CD4-positive, alpha-beta T cell (primary cell): ENCODE data around the gene SMARCC2. TPM values are rescaled to one million over a fixed set of nuclear protein-coding genes. Genes with fewer than 3 reads are reported as not detected.

ENCODE experiments used
- ATAC-seq: fragments of 200-7000 bp; cut with Tn5 transposase; one replicate; pipeline ENCODE4 v1.10.0; 2022; ENCODE audit warnings: mild to moderate bottlenecking; ENCODE audit not compliant: poor library complexity
- CTCF ChIA-PET: fragments of 350-600 bp; sonication (Branson Sonifier 250); formaldehyde crosslinking; loops from one replicate; lab custom pipeline; 2021; ENCODE audit warnings: antibody characterized with exemption, inconsistent platforms; lab: Charles Lee
- POLR2A ChIA-PET: fragments of 350-600 bp; sonication (Branson Sonifier 250); formaldehyde crosslinking; loops from one replicate; lab custom pipeline; 2021; ENCODE audit warnings: antibody characterized with exemption, inconsistent platforms; lab: Charles Lee
- DNase-seq, 14 experiments: peaks; one replicate each; pipeline ENCODE4 v3.0.0-alpha.2; 2013 to 2020; ENCODE audit warnings: mixed read lengths in 2 of 14
- H3K27ac ChIP-seq, 2 donors: one replicate each; pipeline versions ENCODE4 v1.5.1 to v1.7.0; 2013; ENCODE audit warnings: low read length in 2 of 2, low read depth in 1 of 2, mild to moderate bottlenecking in 1 of 2
- H3K27me3 ChIP-seq, 2 experiments: 1 replicate in 1 of 2; 2 replicates in 1 of 2; pipeline versions ENCODE4 v1.6.1 to v1.7.0; 2013; ENCODE audit warnings: low read length in 2 of 2, control low read depth in 1 of 2, mild to moderate bottlenecking in 1 of 2, moderate library complexity in 1 of 2; ENCODE audit not compliant: insufficient read depth in 2 of 2, control insufficient read depth in 1 of 2
- H3K36me3 ChIP-seq: one replicate; pipeline ENCODE4 v1.6.1; 2013; ENCODE audit warnings: low read length, control low read depth; ENCODE audit not compliant: insufficient read depth
- H3K4me1 ChIP-seq: one replicate; pipeline ENCODE4 v1.6.1; 2013; ENCODE audit warnings: low read length, control low read depth; ENCODE audit not compliant: insufficient read depth
- H3K4me3 ChIP-seq: one replicate; pipeline ENCODE4 v1.5.1; 2013; ENCODE audit warnings: mild to moderate bottlenecking, low read length, moderate library complexity
- H3K9me3 ChIP-seq, 2 experiments: 1 replicate in 1 of 2; 2 replicates in 1 of 2; pipeline versions ENCODE4 v1.6.1 to v1.7.0; 2013; ENCODE audit warnings: low read length in 2 of 2, mild to moderate bottlenecking in 2 of 2, control low read depth in 1 of 2, moderate library complexity in 1 of 2; ENCODE audit not compliant: control insufficient read depth in 1 of 2, insufficient read depth in 1 of 2
- H3K27ac Mint-ChIP-seq: one replicate; pipeline ENCODE4 v1.8.0; 2020; ENCODE audit warnings: mixed read lengths
- H3K27me3 Mint-ChIP-seq: one replicate; pipeline ENCODE4 v1.8.0; 2021; ENCODE audit warnings: mixed read lengths
- H3K36me3 Mint-ChIP-seq: one replicate; pipeline ENCODE4 v1.8.0; 2021; ENCODE audit warnings: low read depth, mixed read lengths
- H3K4me1 Mint-ChIP-seq: one replicate; pipeline ENCODE4 v1.8.0; 2021; ENCODE audit warnings: low read depth, mixed read lengths
- H3K4me3 Mint-ChIP-seq: one replicate; pipeline ENCODE4 v1.8.0; 2020; ENCODE audit warnings: mild to moderate bottlenecking, mixed read lengths
- H3K9me3 Mint-ChIP-seq: one replicate; pipeline ENCODE4 v1.8.0; 2020; ENCODE audit warnings: mixed read lengths
- intact Hi-C, 2 experiments: fragments of 100-400 bp; cut with DNase I in 1 of 2; cut with micrococcal nuclease in 1 of 2; formaldehyde crosslinking; loops; one replicate each; pipeline versions ENCODE4 v1.15.1 to v1.9.0; 2023 to 2025; cut with DNase I, micrococcal nuclease
- total RNA-seq, 174 experiments: library from RNA in 2 of 174; stranded (reverse) in 2 of 174; gene quantifications; one replicate each; pipeline ENCODE4 v1.2.3 and lab custom pipeline; 2021 to 2026
- TF ChIP-seq, protein P1 (sequence below): fragments of 200-600 bp; IDR thresholded peaks from one replicate; pipeline ENCODE4 v1.8.0; 2022; ENCODE audit warnings: antibody characterized with exemption, mild to moderate bottlenecking

Gene SMARCC2
- total RNA-seq, 2 experiments from 2014 or later = 104 to 109 TPM

DNA sequence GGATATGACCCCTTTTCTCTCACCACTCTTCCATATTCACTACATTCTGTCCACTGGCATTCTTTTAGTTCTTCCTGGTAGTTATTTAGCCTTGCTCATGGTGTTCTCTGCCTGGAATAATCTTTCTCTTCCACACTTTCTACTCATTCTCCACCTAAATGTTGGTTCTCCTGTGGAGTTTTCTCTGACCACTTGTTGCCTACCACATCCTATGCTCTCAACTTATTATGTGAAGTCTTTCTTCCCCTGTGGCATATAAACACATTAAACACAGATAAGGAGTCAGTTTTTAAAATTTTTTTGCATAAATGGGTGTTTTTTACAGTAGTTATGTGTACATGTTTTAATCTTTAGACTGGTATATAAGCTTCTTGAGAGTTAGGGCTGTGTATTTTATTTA, 3.3 kb upstream of the SMARCC2 start:
- peaks cover 39% of the 10 kb centered on the region for H3K4me1 Mint-ChIP-seq

DNA sequence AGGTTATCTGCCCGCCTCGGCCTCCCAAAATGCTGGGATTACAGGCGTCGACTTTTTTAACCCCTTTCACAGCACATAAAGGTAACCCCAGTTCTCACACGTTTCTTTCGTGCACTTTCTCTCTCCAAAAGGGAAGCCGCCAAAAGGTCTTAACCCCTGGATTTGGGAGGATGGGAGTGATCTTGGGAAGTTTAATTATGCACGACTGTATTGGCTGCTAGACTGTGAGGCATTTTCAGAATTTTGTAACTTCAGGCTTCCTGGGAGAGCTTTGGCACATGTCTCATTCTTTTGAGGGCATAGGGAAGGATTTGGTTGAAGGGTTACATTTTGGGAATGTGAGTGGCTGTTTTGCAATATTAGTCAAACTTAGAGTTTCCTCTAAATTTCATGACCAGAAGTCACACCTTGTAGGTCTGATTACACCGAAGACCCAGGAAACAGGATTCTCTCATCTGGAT, 1.4 kb upstream of the SMARCC2 start:
- H3K4me3 ChIP-seq = peak overlapping the region; percentile 96

More for the DNA sequence above, 3.3 kb upstream of the SMARCC2 start:
- intact Hi-C loops = loop anchor here (2.0 kb wide), 3 partner anchors 272 to 310 kb away; no protein-coding TSS in a partner anchor
- Mint-ChIP-seq H3K27ac (peak overlapping the region; percentile 76), H3K27me3 (peaks cover 5% of the 10 kb centered on the region), H3K9me3 (no peaks in the 10 kb centered on the region), H3K36me3 (peaks cover 28% of the 10 kb centered on the region), H3K4me3 (peak overlapping the region; percentile 74)
- no peak for ATAC-seq
- Histone ChIP-seq H3K27me3 (no peaks in the 10 kb centered on the region), H3K4me1 (peaks cover 27% of the 10 kb centered on the region), H3K9me3 (no peaks in the 10 kb centered on the region), H3K4me3 (no peak overlapping the region), H3K36me3 (no peaks in the 10 kb centered on the region), H3K27ac (no peak overlapping the region)
- ChIA-PET CTCF (interaction anchor here (2.7 kb wide), 1 partner anchor 30 kb away, joined by 8 read pairs; the partner anchor contains the start of gene RNF41), POLR2A (interaction anchor here (1.6 to 1.9 kb wide), 3 partner anchors 29 to 76 kb away, joined by 4 to 6 read pairs (median 4); partner anchors contain the start of genes ESYT1, RNF41 and RPL41)
- TF ChIP-seq, protein P1, sequence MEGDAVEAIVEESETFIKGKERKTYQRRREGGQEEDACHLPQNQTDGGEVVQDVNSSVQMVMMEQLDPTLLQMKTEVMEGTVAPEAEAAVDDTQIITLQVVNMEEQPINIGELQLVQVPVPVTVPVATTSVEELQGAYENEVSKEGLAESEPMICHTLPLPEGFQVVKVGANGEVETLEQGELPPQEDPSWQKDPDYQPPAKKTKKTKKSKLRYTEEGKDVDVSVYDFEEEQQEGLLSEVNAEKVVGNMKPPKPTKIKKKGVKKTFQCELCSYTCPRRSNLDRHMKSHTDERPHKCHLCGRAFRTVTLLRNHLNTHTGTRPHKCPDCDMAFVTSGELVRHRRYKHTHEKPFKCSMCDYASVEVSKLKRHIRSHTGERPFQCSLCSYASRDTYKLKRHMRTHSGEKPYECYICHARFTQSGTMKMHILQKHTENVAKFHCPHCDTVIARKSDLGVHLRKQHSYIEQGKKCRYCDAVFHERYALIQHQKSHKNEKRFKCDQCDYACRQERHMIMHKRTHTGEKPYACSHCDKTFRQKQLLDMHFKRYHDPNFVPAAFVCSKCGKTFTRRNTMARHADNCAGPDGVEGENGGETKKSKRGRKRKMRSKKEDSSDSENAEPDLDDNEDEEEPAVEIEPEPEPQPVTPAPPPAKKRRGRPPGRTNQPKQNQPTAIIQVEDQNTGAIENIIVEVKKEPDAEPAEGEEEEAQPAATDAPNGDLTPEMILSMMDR = no peak
- DNase-seq = no peak

DNA sequence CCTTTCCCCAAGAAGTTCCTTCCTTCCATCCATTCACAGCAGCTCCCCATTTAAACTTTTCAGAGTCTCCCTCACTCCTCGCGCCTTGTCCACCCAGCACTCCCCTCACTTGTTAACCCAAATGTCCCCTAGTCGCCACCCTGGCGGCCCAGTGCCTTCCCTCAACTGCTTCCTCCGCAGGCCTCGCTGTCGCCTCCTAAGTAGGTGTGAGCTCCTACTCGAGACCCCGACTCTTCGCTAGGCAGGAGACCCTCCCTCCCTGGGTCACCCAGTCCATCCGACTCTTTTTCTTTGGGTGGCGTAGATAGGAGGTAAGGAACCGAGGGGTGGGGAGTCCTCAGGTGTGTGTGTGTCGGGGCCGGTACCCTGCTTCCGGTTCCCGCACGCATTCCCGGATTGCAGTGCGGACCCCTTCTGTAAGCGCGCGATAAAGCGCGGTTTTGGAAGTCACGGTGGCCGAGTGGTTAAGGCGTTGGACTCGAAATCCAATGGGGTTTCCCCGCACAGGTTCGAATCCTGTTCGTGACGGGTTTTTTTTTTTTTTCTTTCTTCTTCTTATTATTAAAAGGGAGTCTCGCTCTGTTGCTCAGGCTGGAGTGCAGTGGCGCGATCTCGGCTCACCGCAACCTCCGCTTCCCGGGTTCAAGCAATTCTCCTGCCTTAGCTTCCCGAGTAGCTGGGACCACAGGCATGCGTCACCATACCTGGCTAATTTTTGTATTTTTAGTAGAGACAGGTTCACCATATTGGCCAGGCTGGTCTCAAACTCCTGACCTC, 823 bp upstream of the SMARCC2 start:
- peak overlapping the region; percentile 99 for H3K4me3 Mint-ChIP-seq
- TF ChIP-seq, protein P1 = no peak
- H3K4me1 Mint-ChIP-seq = peaks cover 46% of the 10 kb centered on the region
- H3K9me3 Mint-ChIP-seq = no peaks in the 10 kb centered on the region
- Histone ChIP-seq H3K4me1 (peaks cover 33% of the 10 kb centered on the region), H3K4me3 (peak overlapping the region; percentile 96), H3K27ac (peak overlapping the region; percentile 87 to 93), H3K27me3 (no peaks in the 10 kb centered on the region), H3K36me3 (peaks cover 18% of the 10 kb centered on the region), H3K9me3 (no peaks in the 10 kb centered on the region)
- ChIA-PET POLR2A (interaction anchor here (0.6 to 4.1 kb wide), 40 partner anchors 9 to 451 kb away, joined by 3 to 116 read pairs (median 5); partner anchors contain the start of genes ANKRD52, CNPY2, COQ10A and ESYT1), CTCF (interaction anchor here (0.6 to 4.7 kb wide), 40 partner anchors 9 to 452 kb away, joined by 3 to 138 read pairs (median 5); partner anchors contain the start of genes ANKRD52, CNPY2, ERBB3 and ESYT1)
- peak overlapping the region; percentile 99 for H3K27ac Mint-ChIP-seq
- peaks cover 48% of the 10 kb centered on the region for H3K36me3 Mint-ChIP-seq
- H3K27me3 Mint-ChIP-seq = peaks cover 5% of the 10 kb centered on the region
- intact Hi-C loops = loop anchor here (2.0 to 5.0 kb wide), 9 partner anchors 29 to 448 kb away; partner anchors contain the start of genes MYL6B (in 2 of the 2), ANKRD52 (in 1 of the 2), GDF11 (in 1 of the 2) and ZC3H10 (in 1 of the 2)
- ATAC-seq (peak; percentile 28), DNase-seq (peak; percentile 45 to 89 (median 66))

More for the DNA sequence above, 1.4 kb upstream of the SMARCC2 start:
- no peak for DNase-seq
- Histone ChIP-seq H3K9me3 (no peaks in the 10 kb centered on the region), H3K27me3 (no peaks in the 10 kb centered on the region), H3K36me3 (peaks cover 13% of the 10 kb centered on the region), H3K27ac (peak overlapping the region; percentile 87 to 93), H3K4me1 (peaks cover 33% of the 10 kb centered on the region)
- Mint-ChIP-seq H3K27me3 (peaks cover 5% of the 10 kb centered on the region), H3K9me3 (no peaks in the 10 kb centered on the region), H3K27ac (peak overlapping the region; percentile 99), H3K36me3 (peaks cover 44% of the 10 kb centered on the region), H3K4me1 (peaks cover 46% of the 10 kb centered on the region), H3K4me3 (peak overlapping the region; percentile 99)
- TF ChIP-seq, protein P1 = no peak
- intact Hi-C loops = loop anchor here in 1 of 2 experiments (1.0 to 2.0 kb wide), 4 partner anchors 34 to 144 kb away; partner anchors contain the start of genes ANKRD52 and NABP2
- ATAC-seq = no peak
- ChIA-PET POLR2A (interaction anchor here (1.4 to 4.1 kb wide), 7 partner anchors 17 to 74 kb away, joined by 3 to 116 read pairs (median 6); partner anchors contain the start of genes ESYT1, MYL6, RPL41 and ZC3H10), CTCF (interaction anchor here (2.3 to 4.7 kb wide), 3 partner anchors 32 to 144 kb away, joined by 18 to 138 read pairs (median 31); partner anchors contain the start of genes ESYT1, NABP2 and RNF41)
